OCI-LY3 (cell line): ENCODE data around the gene TAF10.

Source experiments
- H2AFZ ChIP-seq: fragments of 200-600, 300-600 bp; shearing (Covaris generic); 2 replicates; pipeline ENCODE4 v1.6.0; 2014; ENCODE audit warnings: antibody characterized with exemption, low read depth, low read length
- H3K27ac ChIP-seq: fragments of 200-600, 300-600 bp; sonication (generic); 2 replicates; pipeline ENCODE4 v1.5.1; 2014; ENCODE audit warnings: mild to moderate bottlenecking, low read length, moderate library complexity, mixed read lengths
- H3K27me3 ChIP-seq: fragments of 200-600, 300-600 bp; sonication (generic); 2 replicates; pipeline ENCODE4 v1.6.1; 2014; ENCODE audit warnings: low read depth, low read length, mixed read lengths
- H3K36me3 ChIP-seq: fragments of 200-600, 300-600 bp; sonication (generic); replicated peaks from 2 replicates; pipeline ENCODE3; 2014; ENCODE audit warnings: low read depth, low read length, mixed read lengths
- H3K4me1 ChIP-seq: fragments of 300-600, 200-600 bp; sonication (generic); 2 replicates; pipeline ENCODE4 v1.6.1; 2014; ENCODE audit warnings: low read length, mixed read lengths
- H3K4me2 ChIP-seq: fragments of 200-600, 300-600 bp; sonication (generic); 2 replicates; pipeline ENCODE4 v1.6.1; 2014; ENCODE audit warnings: low read length, mixed read lengths
- H3K4me3 ChIP-seq: fragments of 300-600, 200-600 bp; sonication (generic); 2 replicates; pipeline ENCODE4 v1.5.1; 2014; ENCODE audit warnings: antibody characterized with exemption, mild to moderate bottlenecking, low read length, moderate library complexity
- H3K79me2 ChIP-seq: fragments of 300-600, 200-600 bp; shearing (Covaris generic); 2 replicates; pipeline ENCODE4 v1.6.1; 2014; ENCODE audit warnings: mild to moderate bottlenecking, low read length, mixed read lengths
- H3K9ac ChIP-seq: fragments of 300-600, 200-600 bp; shearing (Covaris generic); 2 replicates; pipeline ENCODE4 v1.6.0; 2014; ENCODE audit warnings: mild to moderate bottlenecking, low read length, moderate library complexity
- H3K9me3 ChIP-seq: fragments of 200-600, 300-600 bp; shearing (Covaris generic); 2 replicates; pipeline ENCODE4 v1.6.1; 2014; ENCODE audit warnings: low read length, mixed read lengths; ENCODE audit not compliant: insufficient read depth
- H4K20me1 ChIP-seq: fragments of 200-600, 300-600 bp; sonication (generic); 2 replicates; pipeline ENCODE4 v1.6.1; 2016; ENCODE audit warnings: low read length, mixed read lengths; ENCODE audit not compliant: insufficient read depth
- CTCF ChIP-seq: fragments of 200-600, 300-600 bp; sonication (generic); IDR thresholded peaks from 2 replicates; pipeline ENCODE4 v1.5.1; 2014; ENCODE audit warnings: antibody characterized with exemption, low read length, low read depth
- EZH2phosphoT487 ChIP-seq: fragments of 200-600 bp; shearing (Covaris generic); IDR thresholded peaks from 2 replicates; pipeline ENCODE4 v1.6.1; 2018; ENCODE audit warnings: antibody characterized with exemption, mixed run types, low read depth

TAF10 gene

DNA sequence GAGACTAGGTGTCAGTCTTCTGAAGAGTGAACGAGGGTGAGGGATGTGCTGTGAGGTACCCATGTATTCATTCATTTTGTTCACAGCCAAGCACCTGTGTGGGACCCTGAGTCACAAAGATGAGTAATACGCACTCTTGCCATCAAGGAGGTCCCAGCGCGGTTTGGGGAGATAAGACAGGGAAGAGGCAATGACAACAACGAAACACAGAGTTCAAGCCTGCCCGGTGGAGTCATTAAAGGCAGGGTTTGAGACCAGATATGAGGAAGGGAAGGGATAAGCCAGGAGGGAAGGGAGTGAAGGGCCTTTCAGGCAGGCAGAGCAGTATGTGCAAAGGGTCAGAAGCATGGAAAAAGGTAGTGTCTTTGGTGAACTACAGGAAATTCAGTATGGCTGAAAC, 39.0 kb upstream of the TAF10 start:
- Histone ChIP-seq H3K4me2 (no peak overlapping the region), H3K9ac (no peak overlapping the region), H3K36me3 (no peaks in the 10 kb centered on the region), H3K4me1 (peaks cover 27% of the 10 kb centered on the region), H3K27ac (no peak overlapping the region), H2AFZ (no peak overlapping the region), H3K4me3 (no peak overlapping the region), H4K20me1 (no peaks in the 10 kb centered on the region), H3K79me2 (no peaks in the 10 kb centered on the region), H3K9me3 (no peaks in the 10 kb centered on the region), H3K27me3 (peaks cover 21% of the 10 kb centered on the region; the same call in 1 of the 2 replicates)
- TF ChIP-seq EZH2phosphoT487 (no peak), CTCF (no peak)

DNA sequence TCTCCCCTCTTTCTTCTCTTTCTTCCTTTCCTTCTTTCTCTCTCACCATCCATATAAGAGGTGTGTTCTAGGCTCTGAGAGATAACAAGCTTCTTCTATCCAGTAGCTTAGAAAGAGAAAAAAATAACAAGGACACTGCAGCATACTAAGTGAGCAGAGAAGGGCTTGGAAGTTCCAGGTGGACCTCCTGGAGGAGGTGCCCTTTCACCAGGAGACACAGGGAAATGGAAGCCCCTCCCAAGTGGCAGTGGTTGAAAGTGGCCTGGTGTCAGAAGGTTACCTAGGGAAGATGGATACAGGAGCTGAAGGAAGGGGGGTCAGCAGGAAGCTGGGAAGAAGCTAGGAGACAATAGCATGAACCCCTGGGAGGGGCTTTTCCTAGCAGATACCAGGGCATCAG, 38.1 kb upstream of the TAF10 start:
- no peak overlapping the region for H3K9ac ChIP-seq
- H3K27me3 ChIP-seq = peaks cover 21% of the 10 kb centered on the region; the same call in 1 of the 2 replicates
- H3K4me3 ChIP-seq = no peak overlapping the region
- H3K27ac ChIP-seq = no peak overlapping the region
- H2AFZ ChIP-seq = no peak overlapping the region
- H3K36me3 ChIP-seq = no peaks in the 10 kb centered on the region
- no peak for TF ChIP-seq CTCF
- TF ChIP-seq EZH2phosphoT487 = no peak
- no peaks in the 10 kb centered on the region for H3K79me2 ChIP-seq
- H3K9me3 ChIP-seq = no peaks in the 10 kb centered on the region
- H3K4me2 ChIP-seq = no peak overlapping the region
- H4K20me1 ChIP-seq = no peaks in the 10 kb centered on the region
- peaks cover 27% of the 10 kb centered on the region for H3K4me1 ChIP-seq

DNA sequence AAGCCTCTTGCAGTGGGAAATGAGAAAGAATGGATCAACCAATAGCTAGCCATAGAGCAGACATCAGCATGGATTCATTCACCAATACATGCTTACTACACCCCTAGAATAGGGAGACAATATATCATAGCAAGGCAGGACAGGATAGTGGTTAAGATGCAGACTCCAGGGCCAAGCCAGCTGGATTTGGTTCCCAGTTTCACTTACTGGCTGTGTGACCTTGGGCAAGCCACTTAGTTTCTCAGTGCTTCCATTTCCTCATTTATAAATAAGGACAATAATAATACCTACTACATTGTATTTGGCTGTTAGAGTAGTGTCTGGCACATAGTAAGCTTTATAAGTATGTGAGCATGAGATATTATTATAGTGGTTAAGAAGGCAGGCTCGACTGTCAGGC, 36.5 kb upstream of the TAF10 start:
- Histone ChIP-seq H3K27me3 (peaks cover 30% of the 10 kb centered on the region; the same call in 1 of the 2 replicates), H2AFZ (no peak overlapping the region), H3K9ac (no peak overlapping the region), H3K4me2 (no peak overlapping the region), H3K4me1 (peaks cover 27% of the 10 kb centered on the region), H3K27ac (no peak overlapping the region), H3K4me3 (no peak overlapping the region), H3K79me2 (no peaks in the 10 kb centered on the region), H4K20me1 (no peaks in the 10 kb centered on the region), H3K36me3 (no peaks in the 10 kb centered on the region), H3K9me3 (no peaks in the 10 kb centered on the region)
- TF ChIP-seq EZH2phosphoT487 (no peak), CTCF (no peak)

GRCh38 chr11:6647836-6648235, 35.8 kb upstream of the TAF10 start:
- no peaks in the 10 kb centered on the region for H3K9me3 ChIP-seq
- peak overlapping the region; percentile 65; the same call in 1 of the 2 replicates for H3K27ac ChIP-seq
- H3K79me2 ChIP-seq = no peaks in the 10 kb centered on the region
- H3K27me3 ChIP-seq = peaks cover 29% of the 10 kb centered on the region; the same call in 1 of the 2 replicates
- no peak overlapping the region for H3K4me3 ChIP-seq
- H3K9ac ChIP-seq = peak overlapping the region; percentile 63; the same call in 1 of the 2 replicates
- peak overlapping the region; percentile 80 for H3K4me2 ChIP-seq
- H2AFZ ChIP-seq = no peak overlapping the region
- TF ChIP-seq EZH2phosphoT487 (no peak), CTCF (no peak)
- peaks cover 27% of the 10 kb centered on the region for H3K4me1 ChIP-seq
- H3K36me3 ChIP-seq = no peaks in the 10 kb centered on the region
- no peaks in the 10 kb centered on the region for H4K20me1 ChIP-seq
